Ascending aorta (tissue), 2 donors: ENCODE results near the gene PANK1. TPM values are rescaled to one million over a fixed set of nuclear protein-coding genes. Genes with fewer than 3 reads are reported as not detected.

Experiments
- DNase-seq, 2 donors: peaks; one replicate each; pipeline ENCODE4 v3.0.0-alpha.2; 2019; ENCODE audit warnings: low spot score in 2 of 2
- H3K27ac ChIP-seq, 2 donors: fragments of 200-600 bp; sonication (generic); one replicate each; pipeline ENCODE4 v1.5.1; 2016 to 2017; ENCODE audit warnings: mild to moderate bottlenecking in 1 of 2
- H3K27me3 ChIP-seq: fragments of 200-600 bp; sonication (generic); one replicate; pipeline ENCODE4 v1.5.1; 2017
- H3K36me3 ChIP-seq, 2 donors: fragments of 200-600 bp; sonication (generic); one replicate each; pipeline ENCODE4 v1.5.1; 2016
- H3K4me1 ChIP-seq, 2 donors: fragments of 200-600 bp; sonication (generic); one replicate each; pipeline ENCODE4 v1.5.1; 2016 to 2017; ENCODE audit warnings: mild to moderate bottlenecking in 1 of 2
- H3K4me3 ChIP-seq, 2 donors: fragments of 200-600 bp; sonication (generic); one replicate each; pipeline ENCODE4 v1.5.1; 2016 to 2017; ENCODE audit warnings: mild to moderate bottlenecking in 1 of 2
- H3K9me3 ChIP-seq, 2 donors: fragments of 200-600 bp; sonication (generic); one replicate each; pipeline ENCODE4 v1.5.1; 2016
- intact Hi-C: fragments of 100-400 bp; cut with DNase I; formaldehyde crosslinking; loops from one replicate; pipeline ENCODE4 v1.15.1; 2023
- total RNA-seq: library from RNA; depleted of rRNA; stranded (reverse); fragments of >200 nt; gene quantifications from one replicate; pipeline ENCODE4 v1.1.0, GENCODE V29; 2016
- TF ChIP-seq, protein P1 (sequence below), 3 experiments: fragments of 200-600 bp in 2 of 3; fragments of 450-650 bp in 1 of 3; sonication (generic) in 2 of 3; IDR thresholded peaks; one replicate each; pipeline ENCODE4 v1.5.1; 2016 to 2019; ENCODE audit warnings: antibody characterized with exemption in 3 of 3, mild to moderate bottlenecking in 1 of 3, moderate library complexity in 1 of 3

PANK1 gene
- total RNA-seq, 1 donor from 2014 or later: 1.5 TPM

DNA sequence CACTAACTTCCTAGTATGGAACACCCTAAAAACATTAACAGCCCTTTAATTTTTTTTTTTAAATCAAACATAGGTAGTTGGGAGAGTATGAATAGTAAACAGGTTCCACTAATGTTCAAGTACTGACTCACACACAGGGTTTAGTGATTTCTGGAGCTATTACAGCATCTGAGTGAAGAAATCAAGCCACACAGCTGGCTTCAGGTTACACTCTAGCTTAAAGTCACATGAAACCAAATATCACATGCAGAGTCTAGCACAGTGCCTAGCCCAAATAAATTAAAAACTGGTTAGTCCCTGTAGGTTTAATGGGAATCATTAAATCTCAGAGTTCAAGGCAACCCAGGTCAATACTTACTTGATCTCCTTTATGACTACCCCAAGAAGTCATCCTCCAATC lies 11.6 kb downstream of the PANK1 start:
- TF ChIP-seq, protein P1, sequence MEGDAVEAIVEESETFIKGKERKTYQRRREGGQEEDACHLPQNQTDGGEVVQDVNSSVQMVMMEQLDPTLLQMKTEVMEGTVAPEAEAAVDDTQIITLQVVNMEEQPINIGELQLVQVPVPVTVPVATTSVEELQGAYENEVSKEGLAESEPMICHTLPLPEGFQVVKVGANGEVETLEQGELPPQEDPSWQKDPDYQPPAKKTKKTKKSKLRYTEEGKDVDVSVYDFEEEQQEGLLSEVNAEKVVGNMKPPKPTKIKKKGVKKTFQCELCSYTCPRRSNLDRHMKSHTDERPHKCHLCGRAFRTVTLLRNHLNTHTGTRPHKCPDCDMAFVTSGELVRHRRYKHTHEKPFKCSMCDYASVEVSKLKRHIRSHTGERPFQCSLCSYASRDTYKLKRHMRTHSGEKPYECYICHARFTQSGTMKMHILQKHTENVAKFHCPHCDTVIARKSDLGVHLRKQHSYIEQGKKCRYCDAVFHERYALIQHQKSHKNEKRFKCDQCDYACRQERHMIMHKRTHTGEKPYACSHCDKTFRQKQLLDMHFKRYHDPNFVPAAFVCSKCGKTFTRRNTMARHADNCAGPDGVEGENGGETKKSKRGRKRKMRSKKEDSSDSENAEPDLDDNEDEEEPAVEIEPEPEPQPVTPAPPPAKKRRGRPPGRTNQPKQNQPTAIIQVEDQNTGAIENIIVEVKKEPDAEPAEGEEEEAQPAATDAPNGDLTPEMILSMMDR (IDR thresholded peaks at IDR 0.05): no peak
- DNase-seq: no peak
- intact Hi-C loops: no loop called here
- H3K27me3 ChIP-seq: no peaks in the 10 kb centered on the region
- H3K4me3 ChIP-seq: no peak overlapping the region
- H3K4me1 ChIP-seq: no peaks in the 10 kb centered on the region
- H3K9me3 ChIP-seq: no peaks in the 10 kb centered on the region
- H3K36me3 ChIP-seq: no peaks in the 10 kb centered on the region
- H3K27ac ChIP-seq: no peak overlapping the region

DNA sequence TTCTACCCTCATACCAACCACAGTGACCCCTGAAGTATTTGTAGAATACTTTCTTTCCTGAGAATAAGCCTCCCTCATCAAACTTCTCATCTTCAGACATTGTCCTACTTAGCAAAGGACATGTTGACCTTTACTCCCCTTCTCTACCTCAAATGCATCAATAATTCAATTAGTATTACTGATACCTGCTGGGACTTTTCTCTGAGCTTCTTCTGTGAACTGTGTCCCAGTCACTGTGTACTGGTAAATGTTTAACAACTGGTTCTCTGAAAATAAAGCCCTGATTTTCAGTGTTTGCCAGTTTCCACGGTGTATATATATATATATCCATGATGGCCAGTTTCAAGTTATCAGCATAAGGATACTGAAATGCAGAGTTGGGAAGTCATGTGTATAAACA lies 12.2 kb downstream of the PANK1 start:
- Histone ChIP-seq H3K36me3 (no peaks in the 10 kb centered on the region), H3K27ac (no peak overlapping the region), H3K4me3 (no peak overlapping the region), H3K4me1 (no peaks in the 10 kb centered on the region), H3K9me3 (no peaks in the 10 kb centered on the region), H3K27me3 (no peaks in the 10 kb centered on the region)
- TF ChIP-seq, protein P1 (IDR thresholded peaks at IDR 0.05): no peak
- intact Hi-C loops: no loop called here
- no peak for DNase-seq

DNA sequence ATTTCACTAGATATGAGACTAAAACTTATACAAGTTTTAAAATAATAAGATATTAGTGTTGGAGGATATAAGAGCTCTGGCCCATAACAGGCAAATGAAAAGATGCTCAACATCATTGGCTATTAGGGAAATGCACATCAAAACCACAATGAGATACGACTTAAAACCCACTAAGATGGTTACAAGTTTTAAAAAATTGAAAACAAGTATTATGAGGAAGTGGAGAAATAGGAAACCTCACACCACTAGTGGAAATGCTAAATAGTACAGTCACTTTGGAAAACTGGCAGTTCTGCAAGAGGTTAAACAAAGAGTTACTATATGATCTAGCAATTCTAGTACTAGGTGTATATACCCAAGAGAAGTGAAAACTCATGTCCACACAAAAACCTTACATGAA lies 17.2 kb downstream of the PANK1 start:
- no peaks in the 10 kb centered on the region for H3K27me3 ChIP-seq
- H3K9me3 ChIP-seq: no peaks in the 10 kb centered on the region
- no peak overlapping the region for H3K27ac ChIP-seq
- no peak overlapping the region for H3K4me3 ChIP-seq
- TF ChIP-seq, protein P1 (IDR thresholded peaks at IDR 0.05): no peak
- no peaks in the 10 kb centered on the region for H3K4me1 ChIP-seq
- no peaks in the 10 kb centered on the region for H3K36me3 ChIP-seq
- intact Hi-C loops: no loop called here
- DNase-seq: no peak

DNA sequence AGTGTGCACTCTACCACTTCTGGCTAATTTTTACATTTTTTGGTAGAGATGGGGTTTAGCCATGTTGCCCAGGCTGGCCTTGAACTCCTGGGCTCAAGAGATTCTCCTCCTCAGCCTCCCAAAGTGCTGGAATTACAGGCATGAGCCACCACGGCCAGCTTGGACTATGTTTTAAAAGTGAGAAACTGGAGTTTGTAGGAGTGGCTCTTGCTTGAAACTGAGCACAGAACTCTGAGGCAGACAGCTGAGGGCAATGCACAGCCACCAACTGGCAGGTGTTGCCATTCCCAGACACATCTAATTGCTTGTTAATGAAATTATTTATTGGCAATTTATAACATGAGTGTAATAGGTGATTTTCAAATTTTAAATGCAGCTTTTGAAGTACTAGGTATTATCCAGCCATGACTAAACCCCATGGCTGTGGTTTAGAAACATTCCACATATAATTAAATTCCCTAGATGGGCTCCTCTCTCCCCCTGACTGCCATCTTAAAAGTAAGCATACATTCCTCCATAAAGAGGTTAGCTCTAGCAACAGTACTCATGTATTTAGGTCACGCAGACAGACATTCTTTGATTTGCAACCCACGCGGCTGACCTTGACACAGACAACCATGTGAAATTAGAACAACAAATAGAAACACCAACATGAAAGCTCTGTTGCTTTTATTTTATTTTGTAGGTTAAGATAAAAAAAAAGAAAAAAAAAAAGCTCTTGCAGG lies 19.8 kb downstream of the PANK1 start:
- no peaks in the 10 kb centered on the region for H3K36me3 ChIP-seq
- no peaks in the 10 kb centered on the region for H3K27me3 ChIP-seq
- TF ChIP-seq, protein P1 (IDR thresholded peaks at IDR 0.05): no peak
- H3K4me1 ChIP-seq: no peaks in the 10 kb centered on the region
- no peak overlapping the region for H3K4me3 ChIP-seq
- H3K27ac ChIP-seq: no peak overlapping the region
- peaks cover 0 to 8% of the 10 kb centered on the region in 2 donors for H3K9me3 ChIP-seq
- no peak for DNase-seq
- intact Hi-C loops: no loop called here

DNA sequence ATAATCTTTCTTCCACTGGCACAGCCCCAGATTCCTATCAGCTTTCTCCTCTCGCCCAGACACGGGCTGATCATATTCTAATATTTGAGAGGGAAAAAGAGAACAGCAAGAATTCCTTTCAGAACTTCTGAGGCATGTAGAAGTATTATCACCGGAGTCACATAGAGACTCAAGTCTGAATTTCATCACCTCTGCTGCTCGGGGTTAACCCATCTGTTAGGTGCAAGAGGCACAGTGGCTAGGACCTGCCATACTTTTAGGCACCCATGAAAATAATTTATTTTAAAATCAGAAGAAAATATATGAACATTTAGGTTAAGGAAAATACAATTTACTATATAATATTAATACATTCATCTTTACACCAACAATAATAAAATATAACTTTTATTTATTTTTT lies 21.0 kb downstream of the PANK1 start:
- Histone ChIP-seq H3K4me1 (no peaks in the 10 kb centered on the region), H3K36me3 (no peaks in the 10 kb centered on the region), H3K4me3 (no peak overlapping the region), H3K27ac (no peak overlapping the region), H3K9me3 (peaks cover 0 to 10% of the 10 kb centered on the region in 2 donors), H3K27me3 (no peaks in the 10 kb centered on the region)
- intact Hi-C loops: no loop called here
- TF ChIP-seq, protein P1 (IDR thresholded peaks at IDR 0.05): no peak
- DNase-seq: no peak
